SK-N-SH (cell line): ENCODE measurements around the gene PCED1B. TPM values are rescaled to one million over a fixed set of nuclear protein-coding genes. Genes with fewer than 3 reads are reported as not detected.

Source experiments
- CTCF ChIA-PET: fragments of 300-600, 350-600 bp; formaldehyde crosslinking; extraction: SDS; loops from one replicate; lab custom pipeline; 2021; lab: Yijun Ruan, JAX
- POLR2A ChIA-PET: fragments of 350-600 bp; sonication (Branson Sonifier 250); formaldehyde crosslinking; extraction: SDS; loops from one replicate; lab custom pipeline; 2020; ENCODE audit warnings: antibody characterized with exemption, inconsistent platforms; lab: Yijun Ruan, JAX
- DNase-seq: peaks from one replicate; pipeline ENCODE4 v3.0.0; 2012
- H2AFZ ChIP-seq: fragments of 200-600 bp; sonication (generic); 2 replicates; pipeline ENCODE4 v1.8.1; 2016; ENCODE audit warnings: antibody characterized with exemption, mild to moderate bottlenecking, low read depth
- H3F3A ChIP-seq: fragments of 200-600 bp; sonication (generic); replicated peaks from 2 replicates; pipeline ENCODE3; 2016; ENCODE audit warnings: antibody characterized with exemption, mild to moderate bottlenecking; ENCODE audit not compliant: insufficient read depth
- H3K27ac ChIP-seq, 2 experiments: fragments of 200-500 bp in 1 of 2; fragments of 200-600 bp in 1 of 2; sonication (Bioruptor generic) in 1 of 2; sonication (generic), shearing (Covaris generic) in 1 of 2; 2 replicates each; pipeline versions ENCODE4 v1.5.1 to v1.6.1; 2014 to 2016; ENCODE audit warnings: low read depth in 2 of 2, inconsistent platforms in 1 of 2, low read length in 1 of 2, mild to moderate bottlenecking in 1 of 2, mixed read lengths in 1 of 2
- H3K27me3 ChIP-seq: fragments of 200-600 bp; sonication (generic), shearing (Covaris generic); 2 replicates; pipeline ENCODE4 v1.6.1; 2016; ENCODE audit warnings: mixed run types; ENCODE audit not compliant: insufficient read depth
- H3K36me3 ChIP-seq, 2 experiments: fragments of 200-500 bp in 1 of 2; fragments of 200-600 bp in 1 of 2; sonication (Bioruptor generic) in 1 of 2; sonication (generic) in 1 of 2; replicated peaks in 1 of 2; 2 replicates each; pipeline versions ENCODE3 to v1.5.1; 2014 to 2016; ENCODE audit warnings: low read length in 1 of 2, mild to moderate bottlenecking in 1 of 2; ENCODE audit not compliant: insufficient read depth in 2 of 2, control insufficient read depth in 1 of 2
- H3K4me1 ChIP-seq, 2 experiments: fragments of 200-500 bp in 1 of 2; fragments of 200-600 bp in 1 of 2; sonication (Bioruptor generic) in 1 of 2; sonication (generic), shearing (Covaris generic) in 1 of 2; 2 replicates each; pipeline versions ENCODE4 v1.5.1 to v1.6.1; 2014 to 2016; ENCODE audit warnings: low read depth in 1 of 2, low read length in 1 of 2, mixed run types in 1 of 2; ENCODE audit not compliant: insufficient read depth in 2 of 2, control insufficient read depth in 1 of 2
- H3K4me2 ChIP-seq: fragments of 200-600 bp; sonication (generic), shearing (Covaris generic); 2 replicates; pipeline ENCODE4 v1.6.1; 2017; ENCODE audit warnings: mixed run types
- H3K4me3 ChIP-seq, 2 experiments: fragments of 200-500 bp in 1 of 2; fragments of 200-600 bp in 1 of 2; sonication (Bioruptor generic) in 1 of 2; sonication (generic), shearing (Covaris generic) in 1 of 2; 2 replicates each; pipeline versions ENCODE4 v1.5.1 to v1.8.1; 2014 to 2016; ENCODE audit warnings: low read depth in 2 of 2, inconsistent platforms in 1 of 2, low read length in 1 of 2, mild to moderate bottlenecking in 1 of 2, mixed read lengths in 1 of 2, moderate library complexity in 1 of 2
- H3K79me2 ChIP-seq: fragments of 200-600 bp; sonication (generic); 2 replicates; pipeline ENCODE4 v1.8.1; 2017; ENCODE audit warnings: mild to moderate bottlenecking; ENCODE audit not compliant: insufficient read depth
- H3K9ac ChIP-seq: fragments of 200-600 bp; sonication (generic); 2 replicates; pipeline ENCODE4 v1.6.1; 2017; ENCODE audit warnings: mixed run types
- H3K9me2 ChIP-seq: fragments of 200-600 bp; sonication (generic); 2 replicates; pipeline ENCODE4 v1.6.1; 2017; ENCODE audit warnings: mixed run types
- H3K9me3 ChIP-seq: fragments of 200-600 bp; sonication (generic); 2 replicates; pipeline ENCODE4 v1.6.1; 2017; ENCODE audit warnings: mixed run types, mild to moderate bottlenecking, moderate library complexity
- H4K20me1 ChIP-seq: fragments of 200-600 bp; sonication (generic); 2 replicates; pipeline ENCODE4 v1.6.1; 2017; ENCODE audit warnings: mild to moderate bottlenecking, mixed run types; ENCODE audit not compliant: insufficient read depth
- CHD2 ChIP-seq: fragments of 150-350 bp; IDR thresholded peaks from 2 replicates; pipeline ENCODE4 v1.6.1; 2018; ENCODE audit warnings: low read length; ENCODE audit not compliant: partially characterized antibody
- EP300 ChIP-seq, 2 experiments: IDR thresholded peaks; 2 replicates each; pipeline versions ENCODE4 v1.4.0 to v1.6.1; 2012; ENCODE audit warnings: borderline replicate concordance in 1 of 2, low read depth in 1 of 2, low read length in 1 of 2
- FOXJ3 ChIP-seq: sonication (generic); formaldehyde crosslinking; IDR thresholded peaks from 2 replicates; pipeline ENCODE4 v1.5.1; 2020; ENCODE audit warnings: mild to moderate bottlenecking, missing genetic modification reagents
- FOXM1 ChIP-seq: IDR thresholded peaks from 2 replicates; pipeline ENCODE4 v1.4.0; 2012; ENCODE audit warnings: low read depth, mild to moderate bottlenecking
- GATA2 ChIP-seq: sonication (generic); formaldehyde crosslinking; IDR thresholded peaks from 2 replicates; pipeline ENCODE4 v1.5.0; 2020; ENCODE audit warnings: mild to moderate bottlenecking, missing genetic modification reagents
- IRF3 ChIP-seq: fragments of 150-350 bp; IDR thresholded peaks from 2 replicates; pipeline ENCODE4 v1.6.1; 2016; ENCODE audit warnings: mild to moderate bottlenecking, low read depth, low read length
- JUND ChIP-seq: IDR thresholded peaks from 2 replicates; pipeline ENCODE4 v1.4.0; 2012
- MAX ChIP-seq: IDR thresholded peaks from 2 replicates; pipeline ENCODE4 v1.4.0; 2012; ENCODE audit warnings: low read depth
- MXI1 ChIP-seq: IDR thresholded peaks from 2 replicates; pipeline ENCODE4 v1.6.1; 2012; ENCODE audit warnings: mild to moderate bottlenecking, low read depth, low read length, improper control_type of control experiment
- PBX3 ChIP-seq: IDR thresholded peaks from 2 replicates; pipeline ENCODE4; 2012
- RAD21 ChIP-seq: IDR thresholded peaks from 2 replicates; pipeline ENCODE4 v1.6.1; 2012; ENCODE audit warnings: mild to moderate bottlenecking, low read length
- REST ChIP-seq: IDR thresholded peaks from 2 replicates; pipeline ENCODE4 v1.6.1; 2012; ENCODE audit warnings: mild to moderate bottlenecking, low read depth, low read length, moderate library complexity
- SIN3A ChIP-seq: IDR thresholded peaks from 2 replicates; pipeline ENCODE4 v1.6.1; 2012; ENCODE audit warnings: low read depth, mild to moderate bottlenecking, low read length, moderate library complexity, borderline replicate concordance
- TEAD4 ChIP-seq: IDR thresholded peaks from 2 replicates; pipeline ENCODE4 v1.4.0; 2012; ENCODE audit warnings: mild to moderate bottlenecking, borderline replicate concordance; ENCODE audit not compliant: insufficient read depth
- USF2 ChIP-seq: fragments of 150-350 bp; IDR thresholded peaks from 2 replicates; pipeline ENCODE4 v1.6.1; 2017; ENCODE audit warnings: antibody characterized with exemption, low read length, low read depth, borderline replicate concordance
- YY1 ChIP-seq: IDR thresholded peaks from 2 replicates; pipeline ENCODE4 v1.4.0; 2012; ENCODE audit warnings: low read depth, mild to moderate bottlenecking
- WGBS: methylation state at CpG from one replicate; pipeline ENCODE4 v1.1.6; 2017; ENCODE audit warnings: low lambda C conversion rate; 5-methylcytosine and 5-hydroxymethylcytosine counted together
- polyA plus RNA-seq, 3 experiments: library from polyadenylated mRNA; depleted of rRNA; stranded (reverse); fragments of >200 nt; gene quantifications; 2 replicates each; pipeline ENCODE4 v1.2.3, GENCODE V29; 2012

PCED1B gene
- polyA plus RNA-seq, 1 of the 3 experiments (the other 2 are of a cell fraction), result 0.21 TPM

GRCh38 chr12:47228802-47229201, 149.4 kb downstream of the PCED1B start (continued):
- TF ChIP-seq PBX3 (no peak), CHD2 (no peak), SIN3A (no peak), RAD21 (no peak)

GRCh38 chr12:47231456-47231855, 152.0 kb downstream of the PCED1B start:
- CTCF ChIA-PET, result no interaction called here
- POLR2A ChIA-PET, result no interaction called here
- Histone ChIP-seq H3K4me2 (no peak overlapping the region), H3K9ac (no peak overlapping the region), H3F3A (peaks cover 9% of the 10 kb centered on the region), H3K79me2 (no peaks in the 10 kb centered on the region), H3K9me2 (no peaks in the 10 kb centered on the region), H2AFZ (no peak overlapping the region), H4K20me1 (no peaks in the 10 kb centered on the region), H3K9me3 (no peaks in the 10 kb centered on the region), H3K27ac (no peak overlapping the region), H3K4me1 (peaks cover 0 to 3% of the 10 kb centered on the region in 2 experiments; a peak in 1 of 4 replicates), H3K36me3 (no peaks in the 10 kb centered on the region), H3K27me3 (peaks cover 25% of the 10 kb centered on the region; the same call in 1 of the 2 replicates), H3K4me3 (no peak overlapping the region)
- no peak for DNase-seq
- no peak for TF ChIP-seq MAX
- TF ChIP-seq GATA2, result no peak
- TF ChIP-seq TEAD4, result no peak
- TF ChIP-seq CHD2, result no peak
- no peak for TF ChIP-seq YY1
- no peak for TF ChIP-seq REST
- no peak for TF ChIP-seq MXI1
- no peak for TF ChIP-seq IRF3
- TF ChIP-seq FOXJ3 (CRISPR knock-in tag), result no peak
- TF ChIP-seq FOXM1, result no peak
- TF ChIP-seq EP300 (IDR thresholded peaks at IDR 0.05; ENCODE audit: borderline replicate concordance in 1 of 2, low read depth in 1 of 2, low read length in 1 of 2), result no peak
- TF ChIP-seq JUND, result no peak
- TF ChIP-seq USF2, result no peak
- 25% methylated on average over 7 of the region's 7 CpGs for WGBS
